Retina (tissue), 1 donor: ENCODE results near the gene PLEKHJ1.
"Not testable (repeated sequence)": the region's sequence is repeated elsewhere in the genome, so short reads cannot be mapped to it uniquely, and the experiment has no call there.

Experiments used
- DNase-seq: peaks from one replicate; pipeline ENCODE4 v3.0.0-alpha.2; 2016

Gene PLEKHJ1

DNA sequence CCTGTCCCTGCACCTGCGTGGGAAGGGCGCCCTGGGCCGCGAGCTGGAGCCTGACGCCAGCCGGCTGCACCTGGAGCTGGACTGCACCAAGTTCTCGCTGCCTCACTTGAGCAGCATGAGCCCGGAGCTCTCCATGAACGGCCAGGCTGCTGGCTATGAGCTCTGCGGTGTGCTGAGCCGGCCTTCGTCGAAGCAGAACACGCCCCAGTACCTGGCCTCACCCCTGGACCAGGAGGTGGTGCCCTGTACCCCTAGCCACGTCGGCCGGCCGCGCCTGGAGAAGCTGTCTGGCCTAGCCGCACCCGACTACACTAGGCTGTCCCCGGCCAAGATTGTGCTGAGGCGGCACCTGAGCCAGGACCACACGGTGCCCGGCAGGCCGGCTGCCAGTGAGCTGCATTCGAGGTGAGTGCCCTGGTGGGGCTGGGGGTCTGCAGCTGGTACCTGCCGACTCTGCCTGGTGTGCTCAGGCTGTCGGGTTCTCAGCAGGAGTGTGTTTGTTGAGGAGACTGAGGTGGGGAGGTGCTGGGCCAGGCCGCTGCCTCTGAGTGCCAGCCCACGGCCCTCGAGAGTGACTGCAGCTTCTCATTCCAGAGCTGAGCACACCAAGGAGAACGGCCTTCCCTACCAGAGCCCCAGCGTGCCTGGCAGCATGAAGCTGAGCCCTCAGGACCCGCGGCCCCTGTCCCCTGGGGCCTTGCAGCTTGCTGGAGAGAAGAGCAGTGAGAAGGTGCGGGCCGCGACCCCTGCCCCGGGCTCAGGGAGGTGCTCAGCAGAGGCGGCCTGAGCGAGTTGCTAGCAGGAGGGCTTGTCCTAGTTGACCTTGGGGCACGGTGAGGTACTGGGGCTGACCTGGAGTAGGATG is 19.5 kb downstream of the PLEKHJ1 start:
- DNase-seq: no peak

DNA sequence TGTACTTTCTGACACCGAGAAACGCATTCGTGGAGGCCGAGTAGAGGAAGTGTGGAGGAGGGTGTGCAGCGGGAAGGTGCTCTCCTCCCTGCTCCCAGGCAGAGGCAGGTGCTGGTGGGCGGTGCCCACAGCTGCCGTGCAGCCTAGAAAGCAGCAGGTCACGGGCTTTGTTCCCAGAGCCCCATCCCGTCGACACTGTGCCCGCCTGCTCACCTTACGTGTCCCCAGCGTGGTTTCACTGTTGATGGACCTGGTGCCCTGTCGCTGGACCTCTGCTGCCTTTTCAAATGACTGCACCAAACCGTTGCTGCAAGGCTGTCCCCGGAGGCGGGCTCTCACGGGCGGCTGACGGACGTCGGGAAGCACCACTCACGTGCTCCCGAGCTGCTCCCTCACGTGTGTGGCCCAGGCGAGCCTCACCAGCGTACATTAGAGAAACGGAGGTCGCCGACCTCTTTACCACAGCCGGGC is 20.8 kb downstream of the PLEKHJ1 start:
- DNase-seq: peak; percentile 44

DNA sequence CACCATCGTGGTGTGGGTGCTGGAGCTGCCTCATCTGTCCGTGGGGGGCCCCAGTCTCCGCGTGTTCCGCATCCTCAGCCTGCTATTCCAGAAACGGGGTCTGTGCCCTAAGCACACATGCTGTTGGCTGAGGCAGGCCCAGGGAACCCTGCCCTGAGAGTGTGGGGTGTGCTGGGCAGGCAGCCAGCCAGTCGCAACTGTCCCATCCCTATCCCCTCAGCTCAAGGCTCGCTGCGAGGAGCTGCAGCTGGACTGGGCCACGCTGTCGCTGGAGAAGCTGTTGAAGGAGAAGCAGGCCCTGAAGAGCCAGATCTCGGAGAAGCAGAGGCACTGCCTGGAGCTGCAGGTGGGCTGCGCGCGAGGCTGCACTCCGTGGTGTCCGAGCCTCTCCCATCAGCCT is 21.9 kb downstream of the PLEKHJ1 start:
- no peak for DNase-seq

DNA sequence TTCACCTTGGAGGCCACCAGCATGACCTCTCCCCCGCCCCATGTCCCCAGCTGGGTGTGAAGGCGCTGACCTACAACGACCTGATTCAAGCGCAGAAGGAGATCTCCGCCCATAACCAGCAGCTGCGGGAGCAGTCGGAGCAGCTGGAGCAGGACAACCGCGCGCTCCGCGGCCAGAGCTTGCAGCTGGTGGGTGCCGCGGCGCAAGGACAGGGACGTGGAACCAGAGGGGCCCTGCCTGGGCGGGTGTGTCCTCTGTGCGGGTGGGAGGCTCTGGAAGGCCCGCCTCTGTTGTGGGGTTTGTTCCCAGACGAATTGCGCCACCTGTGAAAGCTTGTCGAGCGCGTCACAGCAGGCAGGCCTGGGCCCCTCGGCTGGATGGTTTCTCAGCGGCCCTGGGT is 22.3 kb downstream of the PLEKHJ1 start:
- DNase-seq: peak; percentile 45

DNA sequence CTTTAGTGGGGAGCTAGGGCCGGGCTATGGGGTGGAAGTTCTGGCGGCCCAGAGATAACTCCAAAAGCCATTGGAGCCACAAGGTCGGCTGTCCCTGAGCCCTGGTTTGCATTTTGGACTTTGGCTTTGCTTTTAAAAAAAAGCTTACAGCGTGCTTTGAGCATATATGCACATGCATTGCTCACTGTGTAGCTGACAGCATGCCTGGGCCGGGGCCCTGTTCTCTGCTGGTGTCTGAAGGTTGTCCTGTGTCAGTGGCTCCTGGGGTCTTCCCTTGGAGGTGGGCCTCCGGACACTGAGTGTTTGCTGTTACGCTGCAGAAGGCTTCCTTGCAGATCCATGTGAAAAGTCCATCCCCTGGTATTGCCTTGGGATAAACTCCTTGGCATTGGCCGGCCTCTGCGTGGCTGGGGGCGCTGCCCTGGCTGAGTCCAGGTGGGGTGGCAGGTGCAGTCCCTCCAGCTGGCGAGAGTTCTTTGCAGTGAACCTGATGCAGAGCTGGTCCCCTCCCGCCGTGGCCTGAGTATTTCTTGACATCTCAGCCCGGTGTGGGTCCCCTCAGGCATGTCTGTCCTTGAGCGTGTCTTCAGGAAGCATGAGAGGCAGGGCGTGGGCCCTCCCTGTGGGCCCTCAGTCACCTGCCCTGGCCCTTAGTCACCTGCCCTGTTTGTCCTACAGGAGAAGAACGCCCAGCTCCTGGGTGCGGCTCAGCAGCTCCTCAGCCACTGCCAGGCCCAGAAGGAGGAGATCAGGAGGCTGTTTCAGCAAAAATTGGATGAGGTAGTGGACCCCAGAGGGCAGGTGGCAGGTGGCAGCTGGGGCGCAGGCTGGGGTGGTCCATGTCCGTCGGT is 23.0 kb downstream of the PLEKHJ1 start:
- DNase-seq: no peak

DNA sequence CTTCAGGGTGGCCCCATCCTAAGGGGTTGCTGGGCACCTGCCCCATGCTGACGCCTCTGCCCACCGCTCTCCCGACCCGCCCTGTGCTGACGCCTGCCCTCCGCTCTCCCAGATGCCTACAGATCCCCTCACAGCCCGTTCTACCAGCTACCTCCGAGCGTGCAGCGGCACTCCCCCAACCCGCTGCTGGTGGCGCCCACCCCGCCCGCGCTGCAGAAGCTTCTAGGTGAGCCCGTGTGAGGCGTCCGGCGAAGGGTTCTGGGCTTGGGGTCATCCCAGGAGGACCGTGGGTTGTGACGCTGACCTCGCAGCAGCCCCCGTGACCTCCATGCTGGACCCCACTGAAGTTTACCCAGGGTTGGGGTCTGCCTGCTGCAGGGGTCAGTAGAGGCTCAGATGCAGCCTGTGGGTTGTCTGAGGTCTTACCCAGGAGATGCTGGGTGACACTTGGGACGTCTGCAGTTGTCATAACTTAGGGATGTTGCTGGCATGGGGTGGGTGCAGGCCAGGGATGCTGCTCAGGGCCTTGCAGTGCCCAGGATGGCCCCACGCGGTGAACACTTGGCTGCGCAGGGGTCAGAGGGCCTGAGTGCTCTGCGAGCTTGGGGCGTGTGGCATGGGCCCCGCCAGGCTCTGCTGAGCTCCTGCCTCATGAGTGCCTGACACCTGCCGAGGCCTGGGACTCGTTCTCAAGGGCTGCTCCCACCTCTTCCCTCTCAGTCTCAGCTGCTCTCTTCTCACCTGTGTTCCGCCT is 25.0 kb downstream of the PLEKHJ1 start:
- no peak for DNase-seq

DNA sequence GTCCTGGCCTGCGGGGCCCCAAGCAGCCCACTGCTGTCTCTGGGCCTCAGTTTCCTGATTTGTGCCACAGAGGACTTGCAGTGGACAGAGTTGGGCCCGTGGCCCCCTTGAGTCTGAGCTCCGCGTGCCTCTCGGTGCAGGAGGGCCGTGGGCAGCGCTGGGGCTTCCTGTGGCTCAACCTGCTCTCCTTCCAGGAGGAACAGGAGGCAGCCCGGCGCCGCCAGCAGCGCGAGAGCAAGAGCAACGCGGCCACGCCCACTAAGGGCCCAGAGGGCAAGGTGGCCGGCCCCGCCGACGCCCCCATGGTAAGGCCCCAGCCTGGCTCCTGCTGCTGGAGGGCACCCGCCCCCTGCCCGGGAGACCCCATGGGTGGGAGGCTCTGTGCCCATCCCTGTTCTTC is 25.9 kb downstream of the PLEKHJ1 start:
- no peak for DNase-seq

DNA sequence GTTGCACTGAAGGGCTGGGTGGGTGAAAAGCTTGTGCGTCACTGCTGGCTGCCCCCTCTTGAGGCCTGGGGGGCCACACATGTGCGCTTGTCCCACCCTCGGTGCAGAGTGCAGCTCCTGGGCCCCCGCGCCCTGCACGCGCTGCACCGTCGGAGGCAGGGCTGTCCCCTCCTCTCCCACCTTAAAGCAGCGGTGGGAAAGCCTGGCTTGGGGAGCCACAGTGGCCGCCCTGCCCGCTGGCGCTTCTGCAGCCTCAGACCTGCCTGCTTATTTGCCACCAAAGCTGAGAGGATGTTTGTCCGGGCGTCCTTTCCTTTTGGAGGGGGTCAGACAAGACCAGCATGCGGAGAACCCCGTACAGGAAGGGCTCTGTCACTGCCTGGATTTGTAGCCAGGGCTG is 26.7 kb downstream of the PLEKHJ1 start:
- DNase-seq: no peak

DNA sequence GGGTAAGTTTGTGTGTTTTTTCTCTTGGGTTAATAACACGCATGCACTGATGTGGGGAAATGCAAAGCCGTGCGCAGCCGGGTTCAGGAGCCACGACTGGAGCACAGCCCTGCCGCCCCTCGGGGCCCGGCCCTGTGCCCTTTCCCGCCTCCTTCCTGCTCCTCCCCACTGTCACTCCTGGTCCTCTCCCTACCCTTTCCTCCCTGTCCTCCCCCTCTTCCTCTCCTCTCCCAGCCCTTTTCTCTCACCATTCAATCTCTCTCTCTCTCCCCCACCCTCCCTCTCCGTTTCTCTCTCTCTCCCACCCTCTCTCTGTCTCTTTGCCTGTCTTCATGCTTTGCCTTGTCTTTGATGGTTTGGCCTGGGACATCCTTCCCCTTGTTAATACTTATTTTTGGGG is 27.2 kb downstream of the PLEKHJ1 start:
- no peak for DNase-seq

DNA sequence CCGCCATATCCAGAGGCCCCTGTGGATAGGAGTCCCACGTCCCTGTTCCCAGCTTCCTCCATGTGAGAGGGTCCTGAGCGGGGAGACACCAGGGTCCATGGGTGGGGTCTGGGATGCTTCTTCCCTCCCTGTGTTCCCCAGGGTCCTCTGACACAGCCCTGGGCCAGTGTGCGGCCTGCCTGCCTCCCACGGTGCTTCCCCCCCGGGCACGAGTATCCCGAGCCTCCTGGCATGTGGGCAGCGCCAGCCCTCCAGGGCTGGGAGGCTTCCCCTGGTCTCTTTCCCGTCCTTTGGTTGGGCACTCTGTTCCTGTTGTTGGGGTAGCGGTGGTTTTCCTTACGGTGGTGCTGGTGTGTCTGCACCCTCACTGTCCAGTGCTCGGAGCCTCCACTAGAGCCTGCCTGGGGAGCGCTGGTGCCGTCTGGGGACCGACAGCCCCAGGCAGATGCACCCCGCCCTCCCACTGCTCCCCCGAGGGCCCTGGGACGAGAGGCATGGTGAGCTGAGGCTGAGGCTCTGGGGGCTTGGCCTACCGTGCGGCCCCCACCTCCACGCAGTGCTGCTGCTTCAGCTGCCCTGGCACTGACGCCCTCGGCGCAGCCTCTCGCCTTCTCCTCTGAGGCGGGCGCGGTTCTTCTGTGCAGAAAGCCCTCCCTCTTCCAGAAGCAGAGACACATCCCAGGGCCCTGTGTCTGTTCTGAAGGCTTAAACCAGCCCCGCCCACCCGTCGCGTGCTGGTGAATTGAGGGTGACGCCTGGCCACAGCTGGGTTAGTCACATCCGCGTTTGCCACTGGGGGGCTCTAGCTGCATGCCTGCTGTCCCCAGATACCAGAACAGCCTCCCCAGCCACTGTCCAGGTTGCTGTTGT is 27.9 kb downstream of the PLEKHJ1 start:
- no peak for DNase-seq

DNA sequence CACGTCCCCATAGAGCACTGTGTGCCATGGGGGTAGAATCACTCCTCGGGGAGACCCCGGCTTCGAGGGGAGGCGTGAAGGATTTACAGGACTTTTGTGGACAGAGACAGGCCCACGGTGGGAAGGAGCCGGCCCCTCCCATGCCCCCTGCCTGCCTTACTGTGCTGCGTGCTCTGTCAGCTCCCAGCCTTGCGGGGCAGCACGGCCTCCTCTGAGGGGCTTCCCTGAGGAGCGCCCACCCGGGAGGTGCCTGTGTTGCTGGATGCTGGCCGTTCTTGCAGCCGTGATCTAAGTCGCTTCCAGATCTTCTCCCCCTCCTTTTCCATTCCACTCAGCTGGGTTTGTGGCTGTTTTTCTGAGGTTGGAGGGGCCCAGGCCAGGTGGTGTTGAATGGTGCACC is 29.1 kb downstream of the PLEKHJ1 start:
- DNase-seq: no peak

DNA sequence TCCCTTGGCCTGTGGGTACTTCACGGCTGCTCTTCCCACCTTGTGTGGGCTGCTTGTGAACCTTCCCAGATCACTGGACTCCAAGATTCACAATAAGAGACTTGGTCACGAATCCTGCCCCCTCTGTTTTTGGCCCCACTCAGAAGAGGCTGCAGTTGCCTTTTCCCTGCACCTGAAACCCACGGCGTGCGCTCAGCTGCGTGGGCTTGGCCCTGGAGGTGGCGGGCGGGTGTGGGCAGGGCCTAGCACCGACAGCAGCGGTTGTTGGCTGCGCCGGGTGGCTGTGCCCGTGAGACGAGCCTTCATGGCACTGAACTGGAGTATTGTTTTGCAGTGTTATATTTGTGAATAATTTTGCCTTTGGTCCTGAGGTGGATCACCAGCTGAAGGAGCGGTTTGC is 33.8 kb downstream of the PLEKHJ1 start:
- no peak for DNase-seq

DNA sequence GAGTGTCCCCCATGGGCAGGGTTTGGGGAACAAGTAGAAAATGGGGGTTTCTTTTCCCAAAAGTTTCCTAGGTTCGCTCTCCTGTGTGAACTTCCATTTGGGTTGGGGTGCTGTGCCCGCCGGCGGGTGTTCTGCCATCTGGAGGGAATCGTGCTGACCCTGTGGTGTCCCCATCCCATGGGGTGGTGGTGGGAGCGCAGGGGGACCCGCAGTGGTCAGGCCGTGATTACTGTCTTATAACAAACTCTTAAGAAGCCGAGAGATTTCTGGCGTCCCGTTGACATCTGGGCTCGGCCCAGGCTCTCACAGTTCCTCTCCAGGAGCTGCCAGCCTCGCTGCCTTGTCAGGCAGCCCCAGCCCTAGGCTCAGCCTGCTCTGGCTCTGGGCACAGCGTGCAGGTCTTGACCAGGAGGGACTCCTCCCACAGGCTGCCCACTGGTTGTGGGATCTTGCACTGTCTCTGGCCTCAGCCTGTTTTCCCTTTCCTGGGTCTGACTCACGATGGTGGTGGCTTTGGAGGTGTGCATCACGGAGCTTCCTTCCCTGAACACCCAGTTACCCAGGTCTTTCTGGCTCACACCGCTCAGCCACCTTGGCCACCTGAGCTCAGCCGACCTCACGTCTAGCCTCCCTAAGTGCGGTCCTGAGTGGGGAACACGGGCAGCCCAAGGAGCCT is 34.5 kb downstream of the PLEKHJ1 start:
- no peak for DNase-seq

DNA sequence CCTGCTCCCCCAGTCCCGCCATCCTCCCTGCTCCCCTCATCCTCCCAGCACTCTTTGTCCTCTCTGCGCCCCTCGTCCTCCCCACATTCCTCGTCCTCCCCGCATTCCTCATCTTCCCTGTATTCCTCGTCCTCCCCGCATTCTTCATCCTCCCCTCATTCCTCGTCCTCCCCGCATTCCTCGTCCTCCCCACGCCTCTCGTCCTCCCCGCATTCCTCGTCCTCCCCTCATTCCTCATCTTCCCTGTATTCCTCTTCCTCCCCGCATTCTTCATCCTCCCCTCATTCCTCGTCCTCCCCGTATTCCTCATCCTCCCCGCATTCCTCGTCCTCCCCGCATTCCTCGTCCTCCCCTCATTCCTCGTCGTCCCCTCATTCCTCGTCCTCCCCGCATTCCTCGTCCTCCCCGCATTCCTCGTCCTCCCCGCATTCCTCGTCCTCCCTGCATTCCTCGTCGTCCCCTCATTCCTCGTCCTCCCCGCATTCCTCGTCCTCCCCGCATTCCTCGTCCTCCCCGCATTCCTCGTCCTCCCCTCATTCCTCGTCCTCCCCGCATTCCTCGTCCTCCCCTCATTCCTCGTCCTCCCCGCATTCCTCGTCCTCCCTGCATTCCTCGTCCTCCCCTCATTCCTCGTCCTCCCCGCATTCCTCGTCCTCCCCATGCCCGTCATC is 35.4 kb downstream of the PLEKHJ1 start:
- DNase-seq: not testable (repeated sequence)

DNA sequence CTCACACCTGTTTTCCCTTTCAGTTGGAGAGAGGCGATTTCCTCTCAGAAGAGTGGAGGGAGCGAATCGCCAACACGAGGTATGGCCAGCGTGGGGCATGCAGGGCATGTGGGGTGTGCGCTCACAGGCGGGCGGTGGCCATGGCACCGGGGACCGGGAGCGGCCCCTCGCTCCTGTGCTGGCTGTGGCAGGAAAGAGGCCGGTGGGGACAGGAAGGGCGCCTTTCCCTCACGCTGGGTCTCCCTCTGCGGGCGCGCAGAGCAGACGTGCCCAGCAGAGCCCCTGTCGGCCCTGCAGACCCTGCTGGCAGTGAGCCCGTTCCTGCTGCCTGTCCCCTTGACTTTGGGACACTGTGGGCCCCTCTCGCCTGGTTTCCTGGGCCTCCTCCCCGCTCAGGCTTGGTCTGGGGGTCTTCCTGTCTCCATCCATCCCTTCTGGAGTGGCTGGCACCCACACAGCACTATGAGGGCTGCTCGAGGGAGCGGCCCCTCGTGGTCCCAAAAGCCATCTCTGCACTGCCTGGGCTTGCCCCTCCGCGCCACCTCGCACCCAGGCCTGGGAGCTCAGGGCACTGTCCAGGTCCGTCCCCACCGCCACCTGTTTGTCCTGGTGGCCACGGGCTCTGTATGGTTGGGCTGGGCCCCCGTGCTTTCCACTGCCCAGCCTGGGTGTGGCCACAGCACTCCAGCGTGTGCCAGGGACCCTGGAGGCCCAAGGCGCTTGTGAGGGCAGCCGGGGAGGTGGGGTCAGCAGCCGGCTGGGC is 36.1 kb downstream of the PLEKHJ1 start:
- DNase-seq: no peak

DNA sequence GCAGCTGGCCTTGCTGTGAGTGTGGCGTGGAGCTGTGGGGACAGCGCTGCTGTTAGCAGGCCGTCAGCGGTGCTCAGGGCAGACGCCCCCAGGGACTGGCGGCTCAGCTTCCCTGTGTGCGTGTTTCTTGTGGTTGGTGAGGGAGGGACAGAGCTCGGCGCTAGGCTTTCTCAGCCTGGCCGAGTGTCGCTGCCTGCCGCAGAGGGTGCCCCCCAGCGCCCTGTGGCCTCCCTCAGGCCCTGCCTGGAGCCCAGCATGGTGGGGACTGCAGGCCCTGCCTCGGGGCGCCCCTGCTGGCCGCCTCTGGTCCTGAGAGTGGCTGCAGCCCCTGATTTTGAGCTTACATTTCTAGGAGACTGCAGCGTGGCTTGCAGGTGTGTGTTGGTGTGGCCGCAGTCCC is 36.9 kb downstream of the PLEKHJ1 start:
- DNase-seq: peak; percentile 75

DNA sequence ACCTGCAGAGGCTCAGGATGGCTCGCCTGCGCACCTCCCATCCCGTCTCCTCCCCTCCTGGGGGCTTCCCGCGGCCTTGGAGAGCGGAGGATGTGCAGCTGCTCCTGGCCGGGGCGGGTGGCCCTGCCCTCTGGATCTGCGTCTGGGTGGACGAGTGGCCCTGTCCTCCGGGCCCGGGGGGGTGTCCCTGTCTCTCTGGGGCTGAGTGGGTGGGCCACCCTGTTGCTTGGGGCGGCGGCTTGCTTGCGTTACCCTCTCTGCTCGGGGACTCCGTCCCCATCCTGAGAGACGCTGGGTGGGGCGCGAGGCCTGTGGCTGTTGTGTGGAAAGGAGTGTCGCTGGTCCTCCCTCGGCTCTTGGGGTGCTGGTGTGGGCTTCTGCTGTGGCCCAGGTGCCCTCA is 37.8 kb downstream of the PLEKHJ1 start:
- DNase-seq: no peak

DNA sequence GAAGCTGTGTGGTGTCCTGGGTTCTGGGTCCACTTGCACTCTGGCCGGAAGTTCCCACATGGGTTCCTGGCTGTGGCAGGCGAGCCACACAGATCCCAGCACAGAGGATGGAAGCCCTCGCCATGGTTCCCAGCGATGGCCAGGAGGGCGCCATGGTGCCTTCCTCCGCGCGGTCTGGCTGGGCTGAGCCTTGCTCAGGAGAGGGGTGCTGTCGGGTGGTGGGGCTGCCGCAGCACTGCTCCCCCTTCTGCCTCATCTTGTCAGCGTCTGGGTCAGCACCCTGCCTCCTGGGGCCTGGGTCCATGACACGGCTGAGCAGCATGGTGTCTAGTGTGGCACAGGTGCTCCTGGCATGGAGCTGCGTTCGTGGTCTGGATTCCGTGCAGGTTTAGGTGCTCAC is 38.9 kb downstream of the PLEKHJ1 start:
- DNase-seq: no peak

DNA sequence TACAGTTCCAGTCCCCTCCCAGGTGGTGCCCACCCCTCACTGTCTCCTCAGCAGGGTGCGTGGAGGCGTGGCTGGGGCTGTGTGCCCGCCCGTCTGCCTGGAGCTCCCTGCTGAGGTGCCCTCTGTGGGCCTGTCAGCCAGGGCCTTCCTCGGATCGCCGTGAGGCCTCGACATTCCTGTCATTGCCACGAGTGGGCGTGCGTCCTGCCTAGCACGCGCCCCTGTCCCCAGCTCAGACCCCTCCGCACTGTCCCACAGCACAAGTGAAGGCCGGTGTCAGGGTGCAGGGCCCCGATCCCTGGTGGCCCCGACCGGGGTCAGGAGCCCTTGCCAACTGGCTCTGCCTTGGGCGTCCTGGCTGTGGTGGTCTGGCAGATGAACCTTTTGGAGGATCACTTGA is 40.2 kb downstream of the PLEKHJ1 start:
- no peak for DNase-seq

DNA sequence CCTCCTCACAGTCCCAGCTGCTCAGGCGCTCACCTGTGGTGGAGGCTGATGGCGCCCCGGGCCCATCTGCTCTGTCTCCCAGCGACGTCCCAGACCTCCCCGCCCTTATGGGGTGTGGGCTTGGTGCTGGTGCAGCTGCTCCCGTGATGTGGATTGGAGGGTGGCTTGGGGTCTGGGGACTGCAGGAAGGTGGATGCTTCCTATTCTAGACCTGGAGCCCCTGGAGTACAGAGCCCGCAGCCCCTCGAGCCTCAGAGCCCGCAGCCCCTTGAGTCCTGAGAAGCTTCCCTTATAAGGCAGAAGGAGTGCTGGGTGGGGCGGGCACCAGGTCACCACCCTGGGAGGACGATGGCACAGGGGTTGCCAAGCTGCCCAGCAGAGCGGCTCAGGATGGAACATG is 40.8 kb downstream of the PLEKHJ1 start:
- DNase-seq: no peak
